Measurements from ENCODE around the gene TGIF1. TPM values are rescaled to one million over a fixed set of nuclear protein-coding genes. Genes with fewer than 3 reads are reported as not detected.

The TGIF1 gene
- total and polyA plus RNA-seq, 9 of the 15 experiments (the other 6 are each of a cell fraction or from before 2014, with no cell fraction given): 16.1 to 77.7 (median 44.6) TPM

- BruUV-seq (replicated peaks): no TSS peak
- in situ Hi-C loops (cut with MboI) (no loop called here), intact Hi-C loops (cut with micrococcal nuclease) (no loop called here)
- no peak overlapping the region for H3K9ac ChIP-seq (ENCODE audit: insufficient read depth in 1 of 2, low read depth in 2 of 2, low read length in 2 of 2)
- ATAC-seq: no peak
- peak overlapping the region; percentile 60 for H2AFZ ChIP-seq (ENCODE audit: low read depth, low read length)
- 62% methylated on average over 3 of the region's 3 CpGs for WGBS (ENCODE audit: insufficient coverage, low coverage, missing lambda C conversion rate)
- H3K4me2 ChIP-seq (ENCODE audit: insufficient read depth, low read length): no peak overlapping the region
- no peaks in the 10 kb centered on the region for H3K27me3 ChIP-seq (ENCODE audit: control insufficient read depth in 2 of 2, insufficient read depth in 2 of 2, low read length in 2 of 2)
- DNase-seq (ENCODE audit: extremely low read depth in 1 of 4, low spot score in 3 of 4): no peak
- CTCF ChIA-PET (ENCODE audit: low intra/inter-chr PET ratio): interaction anchor here (0.7 kb wide), 1 partner anchor 145 kb away, joined by 7 read pairs; no protein-coding TSS in a partner anchor
- no peak overlapping the region for H3K27ac ChIP-seq (ENCODE audit: extremely low read depth, low read depth, low read length)
- no peaks in the 10 kb centered on the region for H3K9me3 ChIP-seq (replicated peaks; ENCODE audit: control insufficient read depth, insufficient read depth, low read depth, low read length)
- H3K9me1 ChIP-seq (ENCODE audit: control insufficient read depth, insufficient read depth, low read length): no peaks in the 10 kb centered on the region
- H4K20me1 ChIP-seq (replicated peaks; ENCODE audit: control insufficient read depth, insufficient read depth, low read length): no peaks in the 10 kb centered on the region
- no peaks in the 10 kb centered on the region for H3K36me3 ChIP-seq (ENCODE audit: control insufficient read depth, insufficient read depth, low read length)
- peaks cover 28% of the 10 kb centered on the region for H3K79me2 ChIP-seq (ENCODE audit: control insufficient read depth, insufficient read depth, low read length)
- POLR2A ChIA-PET: interaction anchor here (0.6 to 1.4 kb wide), 3 partner anchors 11 to 739 kb away, joined by 3 to 5 read pairs (median 3); no protein-coding TSS in a partner anchor
- no peak for FAIRE-seq
- H3K4me3 ChIP-seq: no peak overlapping the region
- H3K4me1 ChIP-seq (replicated peaks in 1 of 2; ENCODE audit: control insufficient read depth in 2 of 2, insufficient read depth in 2 of 2, low read length in 2 of 2): peaks cover 29 to 40% of the 10 kb centered on the region in 2 experiments
- no peak for TF ChIP-seq GTF2A2 (tag; IDR thresholded peaks at IDR 0.05)
- no peak for TF ChIP-seq KAT7 (CRISPR knock-in tag; IDR thresholded peaks at IDR 0.05; ENCODE audit: borderline replicate concordance)
- TF ChIP-seq ZSCAN32 (CRISPR knock-in tag; IDR thresholded peaks at IDR 0.05): 0 out of 2 replicates have a peak, but pooled peaks have one; percentile 19
- peak; percentile 69; the same call in 1 of the 2 replicates for TF ChIP-seq ZNF263 (CRISPR knock-in tag; IDR thresholded peaks at IDR 0.05; ENCODE audit: borderline replicate concordance)
- TF ChIP-seq, protein P1, sequence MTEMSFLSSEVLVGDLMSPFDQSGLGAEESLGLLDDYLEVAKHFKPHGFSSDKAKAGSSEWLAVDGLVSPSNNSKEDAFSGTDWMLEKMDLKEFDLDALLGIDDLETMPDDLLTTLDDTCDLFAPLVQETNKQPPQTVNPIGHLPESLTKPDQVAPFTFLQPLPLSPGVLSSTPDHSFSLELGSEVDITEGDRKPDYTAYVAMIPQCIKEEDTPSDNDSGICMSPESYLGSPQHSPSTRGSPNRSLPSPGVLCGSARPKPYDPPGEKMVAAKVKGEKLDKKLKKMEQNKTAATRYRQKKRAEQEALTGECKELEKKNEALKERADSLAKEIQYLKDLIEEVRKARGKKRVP (CRISPR knock-in tag; IDR thresholded peaks at IDR 0.05): peak; percentile 46; the same call in 1 of the 2 replicates
- TF ChIP-seq BRD4 (IDR thresholded peaks at IDR 0.05): no peak
- TF ChIP-seq, protein P2, sequence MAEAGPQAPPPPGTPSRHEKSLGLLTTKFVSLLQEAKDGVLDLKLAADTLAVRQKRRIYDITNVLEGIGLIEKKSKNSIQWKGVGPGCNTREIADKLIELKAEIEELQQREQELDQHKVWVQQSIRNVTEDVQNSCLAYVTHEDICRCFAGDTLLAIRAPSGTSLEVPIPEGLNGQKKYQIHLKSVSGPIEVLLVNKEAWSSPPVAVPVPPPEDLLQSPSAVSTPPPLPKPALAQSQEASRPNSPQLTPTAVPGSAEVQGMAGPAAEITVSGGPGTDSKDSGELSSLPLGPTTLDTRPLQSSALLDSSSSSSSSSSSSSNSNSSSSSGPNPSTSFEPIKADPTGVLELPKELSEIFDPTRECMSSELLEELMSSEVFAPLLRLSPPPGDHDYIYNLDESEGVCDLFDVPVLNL (CRISPR knock-in tag; IDR thresholded peaks at IDR 0.05; ENCODE audit: low read depth): no peak
- TF ChIP-seq MAFG (tag; conservative IDR thresholded peaks at IDR 0.05): no peak
- TF ChIP-seq MBD1 (CRISPR knock-in tag; IDR thresholded peaks at IDR 0.05): 0 out of 2 replicates have a peak, but pooled peaks have one; percentile 45
- TF ChIP-seq POLR2A (conservative IDR thresholded peaks at IDR 0.05): no peak
- TF ChIP-seq PCBP1 (IDR thresholded peaks at IDR 0.05; ENCODE audit: low read depth, low read length, poor library complexity, severe bottlenecking): no peak
- no peak for TF ChIP-seq PHB (CRISPR knock-in tag; IDR thresholded peaks at IDR 0.05)
- TF ChIP-seq GABPB1 (CRISPR knock-in tag; IDR thresholded peaks at IDR 0.05): no peak
- TF ChIP-seq, protein P3, sequence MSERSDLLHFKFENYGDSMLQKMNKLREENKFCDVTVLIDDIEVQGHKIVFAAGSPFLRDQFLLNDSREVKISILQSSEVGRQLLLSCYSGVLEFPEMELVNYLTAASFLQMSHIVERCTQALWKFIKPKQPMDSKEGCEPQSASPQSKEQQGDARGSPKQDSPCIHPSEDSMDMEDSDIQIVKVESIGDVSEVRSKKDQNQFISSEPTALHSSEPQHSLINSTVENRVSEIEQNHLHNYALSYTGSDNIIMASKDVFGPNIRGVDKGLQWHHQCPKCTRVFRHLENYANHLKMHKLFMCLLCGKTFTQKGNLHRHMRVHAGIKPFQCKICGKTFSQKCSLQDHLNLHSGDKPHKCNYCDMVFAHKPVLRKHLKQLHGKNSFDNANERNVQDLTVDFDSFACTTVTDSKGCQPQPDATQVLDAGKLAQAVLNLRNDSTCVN (CRISPR knock-in tag; IDR thresholded peaks at IDR 0.05): 0 out of 2 replicates have a peak, but pooled peaks have one; percentile 8
- TF ChIP-seq ZNF224 (CRISPR knock-in tag; IDR thresholded peaks at IDR 0.05): no peak
- TF ChIP-seq CEBPG (CRISPR knock-in tag; IDR thresholded peaks at IDR 0.05): no peak
- TF ChIP-seq CEBPG (tag; conservative IDR thresholded peaks at IDR 0.05 in 1 of 2, IDR thresholded peaks at IDR 0.05 in 1 of 2): peak in 1 of 2 experiments; percentile 29; a peak in 1 of 4 replicates
These were observed 5.7 kb upstream of the TGIF1 start for GRCh38 chr18:3444296-3444695.

Data from K562 (cell line).